ENCODE measurements around the gene GNAO1. TPM values are rescaled to one million over a fixed set of nuclear protein-coding genes. Genes with fewer than 3 reads are reported as not detected.

Gene GNAO1
- total and polyA plus RNA-seq, 2 of the 13 experiments (the other 11 are each of a cell fraction or from before 2014, with no cell fraction given): not detected

DNA sequence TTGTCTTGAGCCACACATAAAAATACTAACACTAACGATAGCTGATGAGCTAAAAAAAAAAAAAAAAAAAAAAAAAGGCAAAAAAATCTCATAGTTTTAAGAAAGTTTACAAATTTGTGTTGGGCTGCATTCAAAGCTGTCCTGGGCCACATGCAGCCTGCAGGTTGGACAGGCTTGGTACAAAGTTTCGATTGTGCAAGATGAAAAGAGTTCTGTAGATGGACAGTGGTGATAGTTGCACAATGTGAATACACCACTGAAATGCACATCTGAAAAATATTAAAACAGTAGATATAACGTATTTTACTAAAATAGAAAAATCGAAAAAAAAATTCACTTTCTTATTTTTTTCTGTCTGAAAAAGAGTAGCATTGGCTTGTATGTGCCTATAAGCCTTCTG is 191.2 kb downstream of the GNAO1 start (continued):
- TF ChIP-seq, protein P1, sequence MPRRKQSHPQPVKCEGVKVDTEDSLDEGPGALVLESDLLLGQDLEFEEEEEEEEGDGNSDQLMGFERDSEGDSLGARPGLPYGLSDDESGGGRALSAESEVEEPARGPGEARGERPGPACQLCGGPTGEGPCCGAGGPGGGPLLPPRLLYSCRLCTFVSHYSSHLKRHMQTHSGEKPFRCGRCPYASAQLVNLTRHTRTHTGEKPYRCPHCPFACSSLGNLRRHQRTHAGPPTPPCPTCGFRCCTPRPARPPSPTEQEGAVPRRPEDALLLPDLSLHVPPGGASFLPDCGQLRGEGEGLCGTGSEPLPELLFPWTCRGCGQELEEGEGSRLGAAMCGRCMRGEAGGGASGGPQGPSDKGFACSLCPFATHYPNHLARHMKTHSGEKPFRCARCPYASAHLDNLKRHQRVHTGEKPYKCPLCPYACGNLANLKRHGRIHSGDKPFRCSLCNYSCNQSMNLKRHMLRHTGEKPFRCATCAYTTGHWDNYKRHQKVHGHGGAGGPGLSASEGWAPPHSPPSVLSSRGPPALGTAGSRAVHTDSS (CRISPR knock-in tag; conservative IDR thresholded peaks at IDR 0.05): no peak
- no peak for TF ChIP-seq ZNF547 (CRISPR knock-in tag; IDR thresholded peaks at IDR 0.05)
- TF ChIP-seq MED8 (CRISPR knock-in tag; IDR thresholded peaks at IDR 0.05; ENCODE audit: insufficient replicate concordance): no peak
- TF ChIP-seq XRCC5 (optimal IDR thresholded peaks at IDR 0.05; ENCODE audit: low read length): no peak
- TF ChIP-seq, protein P2, sequence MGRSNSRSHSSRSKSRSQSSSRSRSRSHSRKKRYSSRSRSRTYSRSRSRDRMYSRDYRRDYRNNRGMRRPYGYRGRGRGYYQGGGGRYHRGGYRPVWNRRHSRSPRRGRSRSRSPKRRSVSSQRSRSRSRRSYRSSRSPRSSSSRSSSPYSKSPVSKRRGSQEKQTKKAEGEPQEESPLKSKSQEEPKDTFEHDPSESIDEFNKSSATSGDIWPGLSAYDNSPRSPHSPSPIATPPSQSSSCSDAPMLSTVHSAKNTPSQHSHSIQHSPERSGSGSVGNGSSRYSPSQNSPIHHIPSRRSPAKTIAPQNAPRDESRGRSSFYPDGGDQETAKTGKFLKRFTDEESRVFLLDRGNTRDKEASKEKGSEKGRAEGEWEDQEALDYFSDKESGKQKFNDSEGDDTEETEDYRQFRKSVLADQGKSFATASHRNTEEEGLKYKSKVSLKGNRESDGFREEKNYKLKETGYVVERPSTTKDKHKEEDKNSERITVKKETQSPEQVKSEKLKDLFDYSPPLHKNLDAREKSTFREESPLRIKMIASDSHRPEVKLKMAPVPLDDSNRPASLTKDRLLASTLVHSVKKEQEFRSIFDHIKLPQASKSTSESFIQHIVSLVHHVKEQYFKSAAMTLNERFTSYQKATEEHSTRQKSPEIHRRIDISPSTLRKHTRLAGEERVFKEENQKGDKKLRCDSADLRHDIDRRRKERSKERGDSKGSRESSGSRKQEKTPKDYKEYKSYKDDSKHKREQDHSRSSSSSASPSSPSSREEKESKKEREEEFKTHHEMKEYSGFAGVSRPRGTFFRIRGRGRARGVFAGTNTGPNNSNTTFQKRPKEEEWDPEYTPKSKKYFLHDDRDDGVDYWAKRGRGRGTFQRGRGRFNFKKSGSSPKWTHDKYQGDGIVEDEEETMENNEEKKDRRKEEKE (IDR thresholded peaks at IDR 0.05): no peak
- TF ChIP-seq BRCA1 (CRISPR knock-in tag; IDR thresholded peaks at IDR 0.05): no peak
- TF ChIP-seq, protein P3, sequence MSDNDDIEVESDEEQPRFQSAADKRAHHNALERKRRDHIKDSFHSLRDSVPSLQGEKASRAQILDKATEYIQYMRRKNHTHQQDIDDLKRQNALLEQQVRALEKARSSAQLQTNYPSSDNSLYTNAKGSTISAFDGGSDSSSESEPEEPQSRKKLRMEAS (IDR thresholded peaks at IDR 0.05): peak; percentile 48; the same call in 1 of the 2 replicates
- no peak for TF ChIP-seq ONECUT2 (CRISPR knock-in tag; IDR thresholded peaks at IDR 0.05)
- TF ChIP-seq, protein P4, sequence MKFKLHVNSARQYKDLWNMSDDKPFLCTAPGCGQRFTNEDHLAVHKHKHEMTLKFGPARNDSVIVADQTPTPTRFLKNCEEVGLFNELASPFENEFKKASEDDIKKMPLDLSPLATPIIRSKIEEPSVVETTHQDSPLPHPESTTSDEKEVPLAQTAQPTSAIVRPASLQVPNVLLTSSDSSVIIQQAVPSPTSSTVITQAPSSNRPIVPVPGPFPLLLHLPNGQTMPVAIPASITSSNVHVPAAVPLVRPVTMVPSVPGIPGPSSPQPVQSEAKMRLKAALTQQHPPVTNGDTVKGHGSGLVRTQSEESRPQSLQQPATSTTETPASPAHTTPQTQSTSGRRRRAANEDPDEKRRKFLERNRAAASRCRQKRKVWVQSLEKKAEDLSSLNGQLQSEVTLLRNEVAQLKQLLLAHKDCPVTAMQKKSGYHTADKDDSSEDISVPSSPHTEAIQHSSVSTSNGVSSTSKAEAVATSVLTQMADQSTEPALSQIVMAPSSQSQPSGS (CRISPR knock-in tag; IDR thresholded peaks at IDR 0.05): 0 out of 2 replicates have a peak, but pooled peaks have one; percentile 18
- TF ChIP-seq U2AF1 (optimal IDR thresholded peaks at IDR 0.05; ENCODE audit: low read depth, low read length): no peak
- no peak for TF ChIP-seq FOXA1 (IDR thresholded peaks at IDR 0.05)
- no peak for TF ChIP-seq FOXA1 (CRISPR knock-in tag; IDR thresholded peaks at IDR 0.05)
- 0 out of 2 replicates have a peak, but pooled peaks have one; percentile 43 for TF ChIP-seq YEATS4 (CRISPR knock-in tag; IDR thresholded peaks at IDR 0.05; ENCODE audit: borderline replicate concordance)
- no peak for TF ChIP-seq ZNF326 (CRISPR knock-in tag; IDR thresholded peaks at IDR 0.05; ENCODE audit: borderline replicate concordance)
- no peak for TF ChIP-seq ZNF562 (CRISPR knock-in tag; IDR thresholded peaks at IDR 0.05; ENCODE audit: borderline replicate concordance)
- TF ChIP-seq ZBTB38 (CRISPR knock-in tag; IDR thresholded peaks at IDR 0.05): no peak
- TF ChIP-seq, protein P5, sequence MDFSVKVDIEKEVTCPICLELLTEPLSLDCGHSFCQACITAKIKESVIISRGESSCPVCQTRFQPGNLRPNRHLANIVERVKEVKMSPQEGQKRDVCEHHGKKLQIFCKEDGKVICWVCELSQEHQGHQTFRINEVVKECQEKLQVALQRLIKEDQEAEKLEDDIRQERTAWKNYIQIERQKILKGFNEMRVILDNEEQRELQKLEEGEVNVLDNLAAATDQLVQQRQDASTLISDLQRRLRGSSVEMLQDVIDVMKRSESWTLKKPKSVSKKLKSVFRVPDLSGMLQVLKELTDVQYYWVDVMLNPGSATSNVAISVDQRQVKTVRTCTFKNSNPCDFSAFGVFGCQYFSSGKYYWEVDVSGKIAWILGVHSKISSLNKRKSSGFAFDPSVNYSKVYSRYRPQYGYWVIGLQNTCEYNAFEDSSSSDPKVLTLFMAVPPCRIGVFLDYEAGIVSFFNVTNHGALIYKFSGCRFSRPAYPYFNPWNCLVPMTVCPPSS (IDR thresholded peaks at IDR 0.05): no peak
- TF ChIP-seq, protein P6, sequence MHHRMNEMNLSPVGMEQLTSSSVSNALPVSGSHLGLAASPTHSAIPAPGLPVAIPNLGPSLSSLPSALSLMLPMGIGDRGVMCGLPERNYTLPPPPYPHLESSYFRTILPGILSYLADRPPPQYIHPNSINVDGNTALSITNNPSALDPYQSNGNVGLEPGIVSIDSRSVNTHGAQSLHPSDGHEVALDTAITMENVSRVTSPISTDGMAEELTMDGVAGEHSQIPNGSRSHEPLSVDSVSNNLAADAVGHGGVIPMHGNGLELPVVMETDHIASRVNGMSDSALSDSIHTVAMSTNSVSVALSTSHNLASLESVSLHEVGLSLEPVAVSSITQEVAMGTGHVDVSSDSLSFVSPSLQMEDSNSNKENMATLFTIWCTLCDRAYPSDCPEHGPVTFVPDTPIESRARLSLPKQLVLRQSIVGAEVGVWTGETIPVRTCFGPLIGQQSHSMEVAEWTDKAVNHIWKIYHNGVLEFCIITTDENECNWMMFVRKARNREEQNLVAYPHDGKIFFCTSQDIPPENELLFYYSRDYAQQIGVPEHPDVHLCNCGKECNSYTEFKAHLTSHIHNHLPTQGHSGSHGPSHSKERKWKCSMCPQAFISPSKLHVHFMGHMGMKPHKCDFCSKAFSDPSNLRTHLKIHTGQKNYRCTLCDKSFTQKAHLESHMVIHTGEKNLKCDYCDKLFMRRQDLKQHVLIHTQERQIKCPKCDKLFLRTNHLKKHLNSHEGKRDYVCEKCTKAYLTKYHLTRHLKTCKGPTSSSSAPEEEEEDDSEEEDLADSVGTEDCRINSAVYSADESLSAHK (CRISPR knock-in tag; IDR thresholded peaks at IDR 0.05; ENCODE audit: borderline replicate concordance): no peak
- no peak for TF ChIP-seq PAWR (CRISPR knock-in tag; IDR thresholded peaks at IDR 0.05; ENCODE audit: borderline replicate concordance)
- TF ChIP-seq HCFC1 (IDR thresholded peaks at IDR 0.05; ENCODE audit: low read depth, low read length): no peak
- peak; percentile 13 to 73; a peak in 1 of 4 replicates for TF ChIP-seq EP300 (IDR thresholded peaks at IDR 0.05; ENCODE audit: low read depth in 2 of 2, low read length in 2 of 2)
- TF ChIP-seq EP300 (CRISPR knock-in tag; IDR thresholded peaks at IDR 0.05; ENCODE audit: borderline replicate concordance): no peak

All from HepG2 (cell line).